Activated CD4-positive, alpha-beta memory T cell treated with anti-CD3 and anti-CD28 coated beads, Interleukin-2, amount 10 ng/mL, durations not matched to agents 7 days and 5 days (primary cell): ENCODE data around the gene RDH14. TPM values are rescaled to one million over a fixed set of nuclear protein-coding genes. Genes with fewer than 3 reads are reported as not detected.

ENCODE experiments used
- CTCF ChIA-PET: fragments of 350-600 bp; sonication (Branson Sonifier 250); formaldehyde crosslinking; loops from one replicate; lab custom pipeline; 2021; ENCODE audit warnings: antibody characterized with exemption, inconsistent platforms; lab: Charles Lee
- POLR2A ChIA-PET: fragments of 350-600 bp; sonication (Branson Sonifier 250); formaldehyde crosslinking; loops from one replicate; lab custom pipeline; 2021; ENCODE audit warnings: antibody characterized with exemption; lab: Charles Lee
- DNase-seq: peaks from one replicate; pipeline ENCODE4 v3.0.0-alpha.2; 2020
- H3K27ac Mint-ChIP-seq: one replicate; pipeline ENCODE4 v1.8.0; 2021; ENCODE audit warnings: mild to moderate bottlenecking, mixed read lengths
- H3K27me3 Mint-ChIP-seq: one replicate; pipeline ENCODE4 v1.8.0; 2021; ENCODE audit warnings: mixed read lengths
- H3K36me3 Mint-ChIP-seq: one replicate; pipeline ENCODE4 v1.8.0; 2021; ENCODE audit warnings: low read depth, mixed read lengths
- H3K4me1 Mint-ChIP-seq: one replicate; pipeline ENCODE4 v1.8.0; 2021; ENCODE audit warnings: mixed read lengths
- H3K4me3 Mint-ChIP-seq: one replicate; pipeline ENCODE4 v1.8.0; 2021; ENCODE audit warnings: mild to moderate bottlenecking, mixed read lengths
- H3K9me3 Mint-ChIP-seq: one replicate; pipeline ENCODE4 v1.8.0; 2021; ENCODE audit warnings: mixed read lengths
- total RNA-seq, 2 experiments: library from RNA; stranded (reverse); gene quantifications; one replicate each; pipeline ENCODE4 v1.2.3, GENCODE V29; 2021

The RDH14 gene, protein sequence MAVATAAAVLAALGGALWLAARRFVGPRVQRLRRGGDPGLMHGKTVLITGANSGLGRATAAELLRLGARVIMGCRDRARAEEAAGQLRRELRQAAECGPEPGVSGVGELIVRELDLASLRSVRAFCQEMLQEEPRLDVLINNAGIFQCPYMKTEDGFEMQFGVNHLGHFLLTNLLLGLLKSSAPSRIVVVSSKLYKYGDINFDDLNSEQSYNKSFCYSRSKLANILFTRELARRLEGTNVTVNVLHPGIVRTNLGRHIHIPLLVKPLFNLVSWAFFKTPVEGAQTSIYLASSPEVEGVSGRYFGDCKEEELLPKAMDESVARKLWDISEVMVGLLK
- 10 to 100 TPM; 13.2 to 14.0 TPM for total RNA-seq

DNA sequence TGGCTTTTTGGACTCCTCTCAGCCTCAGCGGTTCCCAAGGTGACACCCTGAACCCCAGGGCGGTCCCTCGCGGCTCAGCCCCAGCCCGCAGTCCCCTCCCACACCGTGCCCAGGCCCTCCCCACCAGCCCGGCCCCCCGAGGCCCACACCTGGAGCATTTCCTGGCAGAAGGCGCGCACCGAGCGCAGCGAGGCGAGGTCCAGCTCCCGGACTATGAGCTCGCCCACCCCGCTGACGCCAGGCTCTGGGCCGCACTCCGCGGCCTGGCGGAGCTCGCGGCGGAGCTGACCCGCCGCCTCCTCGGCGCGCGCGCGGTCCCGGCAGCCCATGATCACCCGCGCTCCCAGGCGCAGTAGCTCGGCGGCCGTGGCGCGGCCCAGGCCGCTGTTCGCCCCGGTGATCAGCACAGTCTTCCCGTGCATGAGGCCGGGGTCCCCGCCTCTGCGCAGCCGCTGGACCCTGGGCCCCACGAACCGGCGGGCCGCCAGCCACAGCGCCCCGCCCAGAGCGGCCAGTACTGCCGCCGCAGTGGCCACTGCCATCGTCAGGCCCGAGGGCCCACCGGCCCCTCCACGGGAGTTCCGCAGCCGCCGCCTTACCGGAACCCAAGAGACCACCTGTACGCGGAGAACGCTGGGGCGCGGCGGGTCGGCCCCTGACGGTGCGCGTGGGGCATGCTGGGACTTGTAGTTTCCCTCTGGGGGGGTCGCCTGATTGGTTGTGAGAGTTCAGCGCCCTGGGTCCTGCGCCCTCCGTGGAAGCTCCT is at the start of gene RDH14:
Gene RDH14, minus strand, starts transcription at position 623 of the 766 bp plus-strand sequence. Its CDS starts 81 bp downstream, at position 542.
- Mint-ChIP-seq H3K4me3 (peak within 1 kb of the TSS; percentile 92), H3K36me3 (peaks cover 24% of the 10 kb centered on the region), H3K27ac (peak within 1 kb of the TSS; percentile 95), H3K4me1 (peaks cover 33% of the 10 kb centered on the region), H3K9me3 (no peaks in the 10 kb centered on the region), H3K27me3 (no peaks in the 10 kb centered on the region)
- CTCF ChIA-PET, result interaction anchor here (0.8 kb wide), 1 partner anchor 40 kb away, joined by 3 read pairs; no protein-coding TSS in a partner anchor
- DNase-seq, result peak; percentile 93
- POLR2A ChIA-PET, result interaction anchor here (0.6 to 2.5 kb wide), 12 partner anchors 10 to 1492 kb away, joined by 3 to 19 read pairs (median 4); partner anchors contain the start of genes GEN1, SMC6 and TTC32

DNA sequence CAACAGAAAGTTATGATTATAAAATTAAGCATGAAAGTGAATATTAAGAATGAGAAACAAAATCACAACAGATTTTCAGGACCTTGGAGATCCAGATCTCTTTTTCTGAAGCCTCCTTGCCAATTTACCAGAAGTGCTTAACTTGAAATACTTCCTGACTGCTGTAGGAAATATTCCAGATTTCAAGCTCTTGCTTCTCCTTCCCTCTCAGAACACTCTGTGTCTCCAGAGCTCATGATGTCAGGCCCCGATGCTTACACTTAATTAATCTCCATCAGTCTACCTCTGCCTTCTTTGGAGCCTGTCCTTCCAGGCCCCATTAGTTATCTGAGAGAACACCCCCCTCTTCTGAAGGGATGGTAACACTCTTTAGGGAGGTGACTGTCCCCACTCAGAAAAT is 49.6 kb upstream of the RDH14 start:
- Mint-ChIP-seq H3K4me3 (no peak overlapping the region), H3K9me3 (no peaks in the 10 kb centered on the region), H3K36me3 (no peaks in the 10 kb centered on the region), H3K27me3 (no peaks in the 10 kb centered on the region), H3K4me1 (no peaks in the 10 kb centered on the region), H3K27ac (no peak overlapping the region)
- DNase-seq, result no peak
- ChIA-PET POLR2A (no interaction called here), CTCF (no interaction called here)

DNA sequence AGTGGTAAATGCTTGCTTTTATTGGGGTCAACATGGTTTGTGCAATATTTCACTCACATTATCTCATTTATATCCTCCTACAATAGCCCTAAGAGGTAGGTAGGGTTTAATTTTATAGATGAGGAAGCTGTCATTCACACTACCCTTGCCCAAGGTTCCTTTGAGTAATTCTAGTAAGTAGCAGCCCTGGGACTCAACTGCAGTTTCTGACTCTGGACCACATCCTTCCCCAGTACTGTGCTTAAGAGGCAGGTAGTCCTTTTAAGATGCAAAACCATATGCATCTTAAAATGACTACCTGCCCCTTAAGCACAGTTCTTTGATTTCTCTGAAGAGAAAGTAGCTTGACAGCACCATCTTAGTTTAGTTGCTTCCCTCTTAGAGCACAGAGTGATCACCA is 44.7 kb upstream of the RDH14 start:
- no peak overlapping the region for H3K4me3 Mint-ChIP-seq

DNA sequence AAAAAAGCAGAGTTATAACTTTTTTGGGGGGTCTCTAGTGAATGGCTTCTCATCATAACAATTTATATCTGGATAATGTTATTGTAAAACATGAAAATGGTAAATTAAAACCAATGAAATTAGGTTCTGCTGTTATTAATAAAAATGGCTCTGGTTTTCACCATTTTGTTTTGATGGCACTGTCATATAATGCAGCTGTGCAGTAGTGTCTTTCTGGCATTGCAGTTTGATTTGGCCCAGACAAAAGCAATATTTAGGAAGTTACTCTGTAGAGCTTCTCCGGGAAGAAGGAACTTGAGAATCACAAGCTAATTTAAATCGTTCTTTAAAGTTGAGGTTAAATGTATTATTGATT is 44.1 kb upstream of the RDH14 start:
- no peak for DNase-seq
- no peak overlapping the region for H3K27ac Mint-ChIP-seq
- no peaks in the 10 kb centered on the region for H3K4me1 Mint-ChIP-seq
- no peaks in the 10 kb centered on the region for H3K27me3 Mint-ChIP-seq
- no peaks in the 10 kb centered on the region for H3K9me3 Mint-ChIP-seq
- no peak overlapping the region for H3K4me3 Mint-ChIP-seq
- ChIA-PET POLR2A (no interaction called here), CTCF (no interaction called here)
- H3K36me3 Mint-ChIP-seq, result no peaks in the 10 kb centered on the region

More for the DNA sequence above, 44.7 kb upstream of the RDH14 start:
- H3K9me3 Mint-ChIP-seq, result no peaks in the 10 kb centered on the region
- H3K36me3 Mint-ChIP-seq, result no peaks in the 10 kb centered on the region
- ChIA-PET CTCF (no interaction called here), POLR2A (interaction anchor here (1.0 kb wide), 1 partner anchor 9 kb away, joined by 3 read pairs; no protein-coding TSS in a partner anchor)
- no peaks in the 10 kb centered on the region for H3K4me1 Mint-ChIP-seq
- no peak for DNase-seq
- H3K27ac Mint-ChIP-seq, result no peak overlapping the region
- no peaks in the 10 kb centered on the region for H3K27me3 Mint-ChIP-seq

DNA sequence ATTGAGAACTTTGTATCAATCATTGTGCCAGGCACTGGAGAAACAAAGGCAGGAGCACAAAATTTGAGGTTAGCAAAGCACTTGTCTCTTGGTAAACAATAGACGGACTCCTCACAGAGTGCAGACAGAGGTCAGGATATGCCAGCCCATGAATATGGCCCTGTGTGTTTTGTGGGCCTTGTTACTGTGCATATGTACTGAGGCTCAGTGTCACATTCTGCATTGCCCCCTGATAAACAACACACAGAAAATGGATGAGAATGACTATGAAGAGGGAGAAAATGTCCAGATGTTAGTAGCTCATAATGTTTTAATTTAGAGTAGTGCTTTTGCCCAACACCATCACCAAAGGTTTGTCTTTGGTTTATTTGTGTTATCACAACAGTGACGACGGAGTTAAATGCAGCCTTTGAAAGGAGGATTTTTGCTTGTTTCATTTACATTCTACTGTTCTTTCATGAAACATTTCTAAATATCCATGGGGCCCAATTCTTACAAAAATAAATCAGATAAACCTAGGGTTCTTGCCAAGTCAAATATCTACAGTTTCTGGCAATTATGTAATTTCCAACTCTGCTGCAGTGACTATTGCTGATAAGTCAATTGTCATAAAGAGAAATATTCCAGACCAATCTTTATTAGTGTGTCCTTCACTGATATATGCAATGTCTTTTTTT is 43.5 kb upstream of the RDH14 start:
- no peaks in the 10 kb centered on the region for H3K27me3 Mint-ChIP-seq
- H3K27ac Mint-ChIP-seq, result no peak overlapping the region
- no peak overlapping the region for H3K4me3 Mint-ChIP-seq
- ChIA-PET CTCF (no interaction called here), POLR2A (no interaction called here)
- no peaks in the 10 kb centered on the region for H3K36me3 Mint-ChIP-seq
- no peaks in the 10 kb centered on the region for H3K9me3 Mint-ChIP-seq
- H3K4me1 Mint-ChIP-seq, result no peaks in the 10 kb centered on the region
- no peak for DNase-seq

DNA sequence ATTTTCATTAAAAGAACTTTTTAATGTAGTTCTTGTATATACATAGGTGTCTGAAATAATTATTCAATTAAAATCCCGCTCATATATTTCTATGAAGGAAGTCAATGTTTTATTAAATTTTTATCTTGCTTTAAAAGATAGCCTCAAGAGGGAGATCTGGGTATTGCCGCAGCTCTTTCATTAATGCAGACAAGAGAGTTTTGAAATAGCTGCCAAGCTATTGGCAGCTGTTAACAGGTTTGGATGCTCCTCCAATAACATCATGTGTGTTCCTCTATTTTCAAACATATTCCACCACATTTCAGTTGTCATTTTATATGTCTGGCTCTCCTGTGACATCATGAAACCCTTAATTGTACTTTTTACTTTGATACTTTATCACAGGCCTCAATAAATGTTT is 41.8 kb upstream of the RDH14 start:
- ChIA-PET CTCF (no interaction called here), POLR2A (no interaction called here)
- Mint-ChIP-seq H3K27ac (no peak overlapping the region), H3K9me3 (no peaks in the 10 kb centered on the region), H3K4me3 (no peak overlapping the region), H3K36me3 (no peaks in the 10 kb centered on the region), H3K4me1 (no peaks in the 10 kb centered on the region), H3K27me3 (no peaks in the 10 kb centered on the region)
- no peak for DNase-seq

DNA sequence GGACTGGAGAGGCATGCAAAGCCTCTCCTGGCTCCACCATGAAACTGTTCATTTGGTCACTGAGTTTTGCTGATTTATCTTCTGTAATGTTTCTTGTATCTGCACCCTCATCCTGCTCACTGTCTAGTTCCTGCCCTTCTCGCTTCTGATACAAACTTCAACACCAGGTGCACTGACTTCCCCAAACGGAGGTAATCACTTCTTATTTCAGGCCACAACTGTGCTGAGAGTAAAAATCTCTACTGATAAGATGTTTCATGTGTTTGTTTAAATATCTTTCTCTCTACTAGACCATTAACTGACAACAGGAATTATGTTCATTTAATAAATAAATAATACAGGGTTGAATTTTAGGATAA is 39.8 kb upstream of the RDH14 start:
- no peaks in the 10 kb centered on the region for H3K27me3 Mint-ChIP-seq
- POLR2A ChIA-PET, result no interaction called here
- no peaks in the 10 kb centered on the region for H3K36me3 Mint-ChIP-seq
- no peaks in the 10 kb centered on the region for H3K9me3 Mint-ChIP-seq
- no peaks in the 10 kb centered on the region for H3K4me1 Mint-ChIP-seq
- H3K4me3 Mint-ChIP-seq, result no peak overlapping the region
- CTCF ChIA-PET, result no interaction called here
- no peak for DNase-seq
- H3K27ac Mint-ChIP-seq, result no peak overlapping the region

DNA sequence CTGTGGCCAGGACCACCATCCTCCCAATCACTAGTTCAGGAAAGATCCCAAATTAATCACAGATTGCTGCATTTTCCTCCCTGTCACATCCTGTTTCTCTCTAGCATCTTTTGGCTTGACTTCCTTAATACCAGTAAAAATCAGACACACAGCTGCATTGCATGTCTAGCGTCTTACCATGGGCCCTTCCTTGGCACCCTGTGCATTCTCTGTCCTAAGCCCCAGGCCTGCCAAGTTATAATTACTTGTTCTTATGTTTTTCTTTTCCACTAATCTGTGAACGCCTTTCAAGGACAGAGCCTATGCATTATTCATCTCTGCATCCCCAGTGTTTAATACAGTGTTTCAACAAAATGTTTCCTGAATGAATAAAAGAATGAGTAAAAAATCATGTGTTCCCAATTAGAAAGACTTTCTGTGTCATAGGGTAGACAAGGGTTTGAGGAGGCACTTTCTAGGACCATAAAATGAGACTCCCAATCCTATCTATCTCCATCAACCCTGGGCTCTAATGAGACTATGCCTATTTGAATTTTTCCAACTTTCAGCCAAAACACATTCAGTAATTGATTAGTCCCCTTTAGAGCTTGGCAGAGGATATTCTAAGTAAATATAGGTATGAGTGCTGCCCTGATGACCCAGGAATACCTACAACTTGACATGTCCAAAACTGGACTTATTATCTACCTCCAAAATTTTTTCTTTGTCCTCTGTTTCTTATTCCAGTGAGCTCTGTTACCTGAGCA is 39.2 kb upstream of the RDH14 start:
- Mint-ChIP-seq H3K27ac (no peak overlapping the region), H3K4me3 (no peak overlapping the region), H3K4me1 (no peaks in the 10 kb centered on the region), H3K9me3 (no peaks in the 10 kb centered on the region), H3K27me3 (no peaks in the 10 kb centered on the region), H3K36me3 (no peaks in the 10 kb centered on the region)
- ChIA-PET CTCF (no interaction called here), POLR2A (no interaction called here)
- no peak for DNase-seq

DNA sequence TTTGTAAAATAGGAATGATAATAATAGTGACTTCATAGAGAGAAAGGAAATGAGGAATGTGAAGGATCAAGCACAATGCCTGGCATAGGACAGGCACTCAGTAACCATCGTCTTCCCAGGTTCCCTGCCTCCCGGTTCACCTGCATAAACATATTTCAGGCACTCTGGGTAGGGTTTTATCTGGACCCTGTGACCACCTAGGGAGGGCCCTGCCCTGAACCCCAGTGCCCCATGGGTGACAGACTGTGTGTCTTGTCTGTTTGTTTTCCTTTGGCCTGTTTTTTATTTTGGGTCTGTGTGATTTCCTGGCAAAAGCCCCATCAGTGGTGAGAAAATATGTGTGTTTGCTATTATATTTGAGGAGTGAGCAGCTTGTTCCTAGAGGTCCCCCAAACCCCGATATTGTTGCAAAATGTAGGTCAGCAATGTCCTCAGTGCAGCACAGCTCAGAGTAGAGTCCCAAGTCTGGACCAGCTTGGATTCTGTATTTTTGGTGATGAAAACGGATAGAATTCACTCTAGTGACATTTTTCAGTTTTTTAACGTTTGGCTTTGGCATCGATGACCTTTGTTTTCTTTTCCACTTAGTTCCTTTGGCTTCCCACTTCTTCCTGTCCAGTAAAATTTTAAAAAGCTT is 38.5 kb upstream of the RDH14 start:
- no peak for DNase-seq

DNA sequence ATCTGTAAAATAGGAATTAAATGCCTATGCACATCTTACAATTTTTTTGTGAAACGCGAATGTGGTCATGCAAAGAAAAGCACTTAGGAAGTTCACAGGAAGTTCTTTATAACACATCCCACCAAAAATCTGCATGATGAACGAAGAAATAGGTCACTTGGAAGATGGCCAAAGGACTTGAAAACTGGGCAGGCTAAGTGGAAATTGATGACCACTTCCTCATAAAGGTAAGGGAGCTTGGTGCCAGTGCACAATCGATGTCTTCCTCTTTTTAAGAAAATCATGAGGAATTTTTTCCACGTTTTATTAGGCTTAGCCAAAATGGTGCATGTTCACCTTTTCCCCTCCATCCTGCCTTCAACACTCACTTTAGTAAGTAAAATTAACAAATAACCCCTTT is 37.2 kb upstream of the RDH14 start:
- ChIA-PET POLR2A (no interaction called here), CTCF (no interaction called here)
- H3K27ac Mint-ChIP-seq, result no peak overlapping the region
- DNase-seq, result no peak
- no peaks in the 10 kb centered on the region for H3K36me3 Mint-ChIP-seq
- H3K27me3 Mint-ChIP-seq, result no peaks in the 10 kb centered on the region
- no peaks in the 10 kb centered on the region for H3K4me1 Mint-ChIP-seq
- H3K9me3 Mint-ChIP-seq, result no peaks in the 10 kb centered on the region
- H3K4me3 Mint-ChIP-seq, result no peak overlapping the region

More for the DNA sequence above, 38.5 kb upstream of the RDH14 start:
- no peaks in the 10 kb centered on the region for H3K27me3 Mint-ChIP-seq
- no peaks in the 10 kb centered on the region for H3K4me1 Mint-ChIP-seq
- H3K27ac Mint-ChIP-seq, result no peak overlapping the region
- no peaks in the 10 kb centered on the region for H3K9me3 Mint-ChIP-seq
- CTCF ChIA-PET, result no interaction called here
- H3K4me3 Mint-ChIP-seq, result no peak overlapping the region
- POLR2A ChIA-PET, result no interaction called here
- no peaks in the 10 kb centered on the region for H3K36me3 Mint-ChIP-seq

DNA sequence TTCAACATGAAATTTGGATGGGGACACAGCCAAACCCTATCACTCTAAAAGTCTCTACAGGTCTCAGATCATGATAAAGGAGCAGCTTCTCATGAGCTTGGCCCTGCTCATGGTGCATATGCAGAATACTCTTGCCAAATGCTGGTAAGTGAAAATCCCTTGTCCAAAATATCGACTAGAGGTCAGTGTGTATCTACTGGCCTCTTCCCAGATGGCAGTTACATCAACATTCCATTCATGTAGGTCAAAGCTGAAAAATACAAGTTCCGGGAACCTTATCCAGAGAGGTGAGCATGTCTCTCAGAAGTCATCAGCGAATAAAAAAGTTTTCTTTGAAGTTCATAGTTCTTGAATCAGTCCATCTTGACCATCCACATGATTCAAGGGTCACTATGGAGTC is 36.5 kb upstream of the RDH14 start:
- Mint-ChIP-seq H3K36me3 (no peaks in the 10 kb centered on the region), H3K27me3 (no peaks in the 10 kb centered on the region), H3K27ac (no peak overlapping the region), H3K4me3 (no peak overlapping the region), H3K9me3 (no peaks in the 10 kb centered on the region), H3K4me1 (no peaks in the 10 kb centered on the region)
- ChIA-PET CTCF (no interaction called here), POLR2A (no interaction called here)
- DNase-seq, result no peak

DNA sequence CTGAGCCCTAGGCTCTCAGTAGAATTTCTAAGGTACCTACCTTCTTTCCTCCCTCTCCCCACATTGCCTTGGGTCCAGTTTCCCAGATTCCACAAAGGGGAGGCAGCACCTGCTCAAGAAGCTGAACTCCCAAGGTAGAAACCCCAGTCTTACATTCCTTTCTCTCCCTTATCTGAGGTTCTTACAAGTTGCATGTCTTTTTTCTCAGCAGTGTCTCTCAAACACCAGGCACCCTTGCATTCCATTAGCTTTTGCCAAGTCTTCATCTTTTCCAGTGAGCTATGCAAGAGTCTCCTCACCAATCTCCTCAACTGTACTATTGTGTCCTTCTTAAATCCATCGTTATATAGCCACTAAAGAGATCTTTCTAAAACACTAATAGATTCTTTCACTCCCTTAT is 33.0 kb upstream of the RDH14 start:
- Mint-ChIP-seq H3K4me3 (no peak overlapping the region), H3K36me3 (no peaks in the 10 kb centered on the region), H3K27ac (no peak overlapping the region), H3K27me3 (no peaks in the 10 kb centered on the region), H3K9me3 (peaks cover 2% of the 10 kb centered on the region), H3K4me1 (no peaks in the 10 kb centered on the region)
- no peak for DNase-seq
- ChIA-PET CTCF (no interaction called here), POLR2A (no interaction called here)
